OCI-LY1 (cell line): ENCODE results near the gene PPP1R9A.
"Not testable (repeated sequence)": the region's sequence is repeated elsewhere in the genome, so short reads cannot be mapped to it uniquely, and the experiment has no call there.

Experiments
- H2AFZ ChIP-seq: fragments of 200-600 bp; sonication (generic), shearing (Covaris generic); 2 replicates; pipeline ENCODE4 v1.6.0; 2014; ENCODE audit warnings: antibody characterized with exemption, mild to moderate bottlenecking, low read length
- H3F3A ChIP-seq: fragments of 200-600 bp; sonication (generic), shearing (Covaris generic); 2 replicates; pipeline ENCODE4 v1.6.0; 2014; ENCODE audit warnings: mild to moderate bottlenecking, antibody characterized with exemption, low read length, moderate library complexity; ENCODE audit not compliant: insufficient read depth
- H3K27ac ChIP-seq: fragments of 200-600 bp; sonication (generic); 2 replicates; pipeline ENCODE4 v1.5.1; 2014; ENCODE audit warnings: low read length, mixed run types, mild to moderate bottlenecking, low read depth; ENCODE audit not compliant: poor library complexity, severe bottlenecking
- H3K27me3 ChIP-seq: fragments of 200-600 bp; sonication (generic); 2 replicates; pipeline ENCODE4 v1.6.0; 2014; ENCODE audit warnings: antibody characterized with exemption, mild to moderate bottlenecking, low read length, moderate library complexity; ENCODE audit not compliant: insufficient read depth
- H3K36me3 ChIP-seq: fragments of 200-600 bp; sonication (generic); 2 replicates; pipeline ENCODE4 v1.6.1; 2014; ENCODE audit warnings: mild to moderate bottlenecking, antibody characterized with exemption, low read length, moderate library complexity, mixed read lengths; ENCODE audit not compliant: insufficient read depth
- H3K4me1 ChIP-seq: fragments of 200-600 bp; sonication (generic); 2 replicates; pipeline ENCODE4 v1.5.1; 2014; ENCODE audit warnings: mild to moderate bottlenecking, low read length, moderate library complexity; ENCODE audit not compliant: insufficient read depth, severe bottlenecking
- H3K4me2 ChIP-seq: fragments of 200-600 bp; sonication (generic), shearing (Covaris generic); 2 replicates; pipeline ENCODE4 v1.6.1; 2014; ENCODE audit warnings: low read length
- H3K4me3 ChIP-seq: fragments of 200-600 bp; sonication (generic); 2 replicates; pipeline ENCODE4 v1.5.1; 2014; ENCODE audit warnings: low read length, low read depth, mild to moderate bottlenecking, mixed read lengths; ENCODE audit not compliant: poor library complexity, severe bottlenecking
- H3K79me2 ChIP-seq: fragments of 200-600 bp; shearing (Covaris generic); 2 replicates; pipeline ENCODE4 v1.6.1; 2016; ENCODE audit warnings: mixed run types, low read length, mixed read lengths; ENCODE audit not compliant: insufficient read depth
- H3K9ac ChIP-seq: fragments of 200-600 bp; sonication (generic), shearing (Covaris generic); 2 replicates; pipeline ENCODE4 v1.6.1; 2014; ENCODE audit warnings: mild to moderate bottlenecking, low read length, mixed read lengths
- H3K9me2 ChIP-seq: fragments of 200-600 bp; sonication (generic), shearing (Covaris generic); 2 replicates; pipeline ENCODE4 v1.6.1; 2014; ENCODE audit warnings: low read depth, mild to moderate bottlenecking, low read length, mixed read lengths
- H3K9me3 ChIP-seq: fragments of 200-600 bp; shearing (Covaris generic); 2 replicates; pipeline ENCODE4 v1.6.1; 2014; ENCODE audit warnings: low read length, mixed read lengths
- H4K20me1 ChIP-seq: fragments of 200-600 bp; sonication (generic), shearing (Covaris generic); 2 replicates; pipeline ENCODE4 v1.6.0; 2016; ENCODE audit warnings: mild to moderate bottlenecking, low read length; ENCODE audit not compliant: insufficient read depth
- CTCF ChIP-seq: fragments of 200-600 bp; sonication (generic), shearing (Covaris generic); IDR thresholded peaks from 2 replicates; pipeline ENCODE4 v1.5.1; 2017; ENCODE audit warnings: mild to moderate bottlenecking, antibody characterized with exemption, low read length, moderate library complexity, mixed read lengths
- EZH2 ChIP-seq: fragments of 200-600 bp; sonication (generic), shearing (Covaris generic); IDR thresholded peaks from 2 replicates; pipeline ENCODE4 v1.8.0; 2017; ENCODE audit warnings: borderline replicate concordance, mixed run types, mild to moderate bottlenecking, antibody characterized with exemption, low read length, moderate library complexity, mixed read lengths

The PPP1R9A gene

GRCh38 chr7:95006010-95006409 lies 98.6 kb downstream of the PPP1R9A start:
- no peaks in the 10 kb centered on the region for H3K4me1 ChIP-seq

GRCh38 chr7:95008773-95009172 lies 101.4 kb downstream of the PPP1R9A start:
- not testable (repeated sequence) for H4K20me1 ChIP-seq, H3K36me3 ChIP-seq, H3K9ac ChIP-seq, H2AFZ ChIP-seq, H3K27ac ChIP-seq, H3K4me3 ChIP-seq, H3K9me3 ChIP-seq, H3K4me2 ChIP-seq, H3K9me2 ChIP-seq, H3K79me2 ChIP-seq, H3F3A ChIP-seq, H3K27me3 ChIP-seq, H3K4me1 ChIP-seq

More at GRCh38 chr7:95006010-95006409, 98.6 kb downstream of the PPP1R9A start:
- H3K9me2 ChIP-seq, result no peaks in the 10 kb centered on the region
- H3K36me3 ChIP-seq, result no peaks in the 10 kb centered on the region
- no peaks in the 10 kb centered on the region for H3K27me3 ChIP-seq
- H3K27ac ChIP-seq, result no peak overlapping the region
- H2AFZ ChIP-seq, result no peak overlapping the region
- no peak overlapping the region for H3K4me3 ChIP-seq
- no peak overlapping the region for H3K4me2 ChIP-seq
- H3K9me3 ChIP-seq, result no peaks in the 10 kb centered on the region
- H3K79me2 ChIP-seq, result no peaks in the 10 kb centered on the region
- H3F3A ChIP-seq, result no peaks in the 10 kb centered on the region
- no peaks in the 10 kb centered on the region for H4K20me1 ChIP-seq
- no peak for TF ChIP-seq EZH2
- H3K9ac ChIP-seq, result no peak overlapping the region

GRCh38 chr7:95011146-95011928 lies 103.9 kb downstream of the PPP1R9A start:
- Histone ChIP-seq H3K79me2 (no peaks in the 10 kb centered on the region), H2AFZ (no peak overlapping the region), H3K36me3 (no peaks in the 10 kb centered on the region), H3K4me3 (no peak overlapping the region), H3K9me2 (no peaks in the 10 kb centered on the region), H3K27me3 (no peaks in the 10 kb centered on the region), H3K4me2 (no peak overlapping the region), H3K9ac (no peak overlapping the region), H3K9me3 (no peaks in the 10 kb centered on the region), H3K27ac (no peak overlapping the region), H4K20me1 (no peaks in the 10 kb centered on the region), H3F3A (no peaks in the 10 kb centered on the region), H3K4me1 (no peaks in the 10 kb centered on the region)
- no peak for TF ChIP-seq CTCF
- no peak for TF ChIP-seq EZH2

- no peaks in the 10 kb centered on the region for H3K9me2 ChIP-seq
- no peak overlapping the region for H3K4me3 ChIP-seq
- no peak overlapping the region for H3K4me2 ChIP-seq
- no peaks in the 10 kb centered on the region for H3K27me3 ChIP-seq
- no peaks in the 10 kb centered on the region for H3K9me3 ChIP-seq
- H3K4me1 ChIP-seq, result no peaks in the 10 kb centered on the region
- H2AFZ ChIP-seq, result no peak overlapping the region
- no peaks in the 10 kb centered on the region for H4K20me1 ChIP-seq
- no peaks in the 10 kb centered on the region for H3F3A ChIP-seq
- H3K36me3 ChIP-seq, result no peaks in the 10 kb centered on the region
- no peak for TF ChIP-seq CTCF
- no peak for TF ChIP-seq EZH2
- H3K9ac ChIP-seq, result no peak overlapping the region
- no peak overlapping the region for H3K27ac ChIP-seq
- no peaks in the 10 kb centered on the region for H3K79me2 ChIP-seq
These were observed 104.6 kb downstream of the PPP1R9A start for GRCh38 chr7:95011995-95012394.
